HG02763 (cell line): ENCODE results near the gene PTPN20.

Experiments
- ATAC-seq: cut with Tn5 transposase; IDR thresholded peaks from one replicate; pipeline ENCODE4 v1.9.1; 2021; ENCODE audit warnings: mild to moderate bottlenecking, moderate library complexity; ENCODE audit not compliant: unreplicated experiment

Gene PTPN20

GRCh38 chr10:47046321-47047126 is 135.3 kb downstream of the PTPN20 start:
- no peak for ATAC-seq

GRCh38 chr10:47047127-47047504 is 135.9 kb downstream of the PTPN20 start:
- ATAC-seq, result no peak

GRCh38 chr10:47047577-47048525 is 136.6 kb downstream of the PTPN20 start:
- ATAC-seq, result no peak

GRCh38 chr10:47048526-47048905 is 137.3 kb downstream of the PTPN20 start:
- ATAC-seq, result no peak

GRCh38 chr10:47049056-47049851 is 138.0 kb downstream of the PTPN20 start:
- ATAC-seq, result no peak

- ATAC-seq, result no peak
These were observed 138.7 kb downstream of the PTPN20 start for GRCh38 chr10:47049906-47050305.

GRCh38 chr10:47050618-47051455 is 139.6 kb downstream of the PTPN20 start:
- no peak for ATAC-seq

- ATAC-seq, result no peak
These were observed 140.6 kb downstream of the PTPN20 start for GRCh38 chr10:47051741-47052238.
